Upper lobe of right lung (tissue), 1 donor: ENCODE measurements around the gene SRRM4. TPM values are rescaled to one million over a fixed set of nuclear protein-coding genes. Genes with fewer than 3 reads are reported as not detected.
"Not testable (repeated sequence)": the region's sequence is repeated elsewhere in the genome, so short reads cannot be mapped to it uniquely, and the experiment has no call there.

Source experiments
- ATAC-seq: fragments of 200-7000 bp; cut with Tn5 transposase; one replicate; pipeline ENCODE4 v1.9.1; 2020; ENCODE audit warnings: mild to moderate bottlenecking, moderate library complexity
- DNase-seq: peaks from one replicate; pipeline ENCODE4 v3.0.0-alpha.2; 2020
- H3K27ac ChIP-seq: fragments of 200-600 bp; one replicate; pipeline ENCODE4 v1.8.0; 2022
- H3K27me3 ChIP-seq: fragments of 200-600 bp; one replicate; pipeline ENCODE4 v1.8.0; 2022; ENCODE audit warnings: mild to moderate bottlenecking
- H3K36me3 ChIP-seq: fragments of 200-600 bp; one replicate; pipeline ENCODE4 v1.8.0; 2022
- H3K4me1 ChIP-seq: fragments of 200-600 bp; one replicate; pipeline ENCODE4 v1.8.0; 2022
- H3K4me3 ChIP-seq: fragments of 200-600 bp; one replicate; pipeline ENCODE4 v1.8.0; 2022; ENCODE audit warnings: mild to moderate bottlenecking
- H3K9me3 ChIP-seq: fragments of 200-600 bp; one replicate; pipeline ENCODE4 v1.8.0; 2022
- CTCF ChIP-seq: fragments of 200-600 bp; IDR thresholded peaks from one replicate; pipeline ENCODE4 v1.8.0; 2022; ENCODE audit warnings: antibody characterized with exemption
- intact Hi-C: fragments of 100-400 bp; cut with DNase I; formaldehyde crosslinking; loops from one replicate; pipeline ENCODE4 v1.11.0; 2022
- total RNA-seq: library from RNA; stranded (reverse); fragmentation: NEBNext Ultra II Directional; extraction: Animal tissue kit (Norgen Biotek cat#: 25700); gene quantifications from one replicate; pipeline ENCODE4 v1.2.1, GENCODE V29; 2021
- donor health status: DM: no; HTN: yes; CAD: no; lungs with severe emphysema.

The SRRM4 gene
- total RNA-seq, 1 donor from 2014 or later, result 0.12 TPM

GRCh38 chr12:119020406-119021360, 39.3 kb downstream of the SRRM4 start:
- DNase-seq (peak; percentile 79), ATAC-seq (peak; percentile 86)
- no peak overlapping the region for H3K27ac ChIP-seq
- no peaks in the 10 kb centered on the region for H3K9me3 ChIP-seq
- H3K4me1 ChIP-seq, result no peaks in the 10 kb centered on the region
- TF ChIP-seq CTCF, result peak; percentile 54
- H3K27me3 ChIP-seq, result no peaks in the 10 kb centered on the region
- no peaks in the 10 kb centered on the region for H3K36me3 ChIP-seq
- intact Hi-C loops, result no loop called here
- no peak overlapping the region for H3K4me3 ChIP-seq

GRCh38 chr12:119024356-119024755, 43.0 kb downstream of the SRRM4 start:
- Histone ChIP-seq H3K4me3 (no peak overlapping the region), H3K27me3 (no peaks in the 10 kb centered on the region), H3K4me1 (no peaks in the 10 kb centered on the region), H3K9me3 (no peaks in the 10 kb centered on the region), H3K27ac (no peak overlapping the region), H3K36me3 (no peaks in the 10 kb centered on the region)
- TF ChIP-seq CTCF, result no peak
- intact Hi-C loops, result no loop called here
- ATAC-seq, result no peak
- DNase-seq, result no peak

- intact Hi-C loops, result no loop called here
- TF ChIP-seq CTCF, result no peak
- H3K27ac ChIP-seq, result no peak overlapping the region
- DNase-seq (no peak), ATAC-seq (no peak)
- H3K27me3 ChIP-seq, result no peaks in the 10 kb centered on the region
- H3K4me1 ChIP-seq, result no peaks in the 10 kb centered on the region
- no peaks in the 10 kb centered on the region for H3K36me3 ChIP-seq
- no peak overlapping the region for H3K4me3 ChIP-seq
- H3K9me3 ChIP-seq, result no peaks in the 10 kb centered on the region
Observed at GRCh38 chr12:119025786-119026185, 44.4 kb downstream of the SRRM4 start.

GRCh38 chr12:119033332-119033731, 52.0 kb downstream of the SRRM4 start:
- DNase-seq, H3K27ac ChIP-seq, H3K36me3 ChIP-seq, H3K27me3 ChIP-seq, ATAC-seq, H3K4me1 ChIP-seq, H3K4me3 ChIP-seq, intact Hi-C loops, H3K9me3 ChIP-seq: not testable (repeated sequence)

GRCh38 chr12:119036878-119037825, 55.8 kb downstream of the SRRM4 start:
- Histone ChIP-seq H3K27ac (no peak overlapping the region), H3K4me3 (no peak overlapping the region), H3K36me3 (no peaks in the 10 kb centered on the region), H3K4me1 (no peaks in the 10 kb centered on the region), H3K9me3 (no peaks in the 10 kb centered on the region), H3K27me3 (no peaks in the 10 kb centered on the region)
- no peak for DNase-seq
- peak; percentile 50 for ATAC-seq
- peak; percentile 55 for TF ChIP-seq CTCF
- intact Hi-C loops, result no loop called here
